ENCODE data around the gene CADM1.

Gene CADM1

GRCh38 chr11:115504276-115505158, at the start of gene CADM1:
Gene CADM1 (minus strand): TSS chr11:115504415.
- peak; percentile 66 for DNase-seq (ENCODE audit: low read depth)

- no peak for DNase-seq (ENCODE audit: low read depth)
Measured at GRCh38 chr11:115552773-115553438, 48.7 kb upstream of the CADM1 start.

GRCh38 chr11:115552151-115552772, 48.0 kb upstream of the CADM1 start:
- no peak for DNase-seq (ENCODE audit: low read depth)

GRCh38 chr11:115550291-115551059, 46.3 kb upstream of the CADM1 start:
- DNase-seq (ENCODE audit: low read depth) = no peak

GRCh38 chr11:115548878-115549528, 44.8 kb upstream of the CADM1 start:
- no peak for DNase-seq (ENCODE audit: low read depth)

GRCh38 chr11:115545581-115546210, 41.5 kb upstream of the CADM1 start:
- no peak for DNase-seq (ENCODE audit: low read depth)

- no peak for DNase-seq (ENCODE audit: low read depth)
Measured at GRCh38 chr11:115544422-115544948, 40.3 kb upstream of the CADM1 start.

GRCh38 chr11:115541518-115541917, 37.3 kb upstream of the CADM1 start:
- DNase-seq (ENCODE audit: low read depth) = no peak

- no peak for DNase-seq (ENCODE audit: low read depth)
Measured at GRCh38 chr11:115539844-115540243, 35.6 kb upstream of the CADM1 start.

- no peak for DNase-seq (ENCODE audit: low read depth)
Measured at GRCh38 chr11:115535781-115536180, 31.6 kb upstream of the CADM1 start.

GRCh38 chr11:115530752-115531151, 26.5 kb upstream of the CADM1 start:
- no peak for DNase-seq (ENCODE audit: low read depth)

- no peak for DNase-seq (ENCODE audit: low read depth)
Measured at GRCh38 chr11:115528225-115528624, 24.0 kb upstream of the CADM1 start.

- no peak for DNase-seq (ENCODE audit: low read depth)
Measured at GRCh38 chr11:115527534-115528125, 23.4 kb upstream of the CADM1 start.

GRCh38 chr11:115525531-115526006, 21.4 kb upstream of the CADM1 start:
- no peak for DNase-seq (ENCODE audit: low read depth)

GRCh38 chr11:115524572-115524971, 20.4 kb upstream of the CADM1 start:
- DNase-seq (ENCODE audit: low read depth) = no peak

- no peak for DNase-seq (ENCODE audit: low read depth)
Measured at GRCh38 chr11:115523727-115524399, 19.6 kb upstream of the CADM1 start.

- no peak for DNase-seq (ENCODE audit: low read depth)
Measured at GRCh38 chr11:115522302-115522701, 18.1 kb upstream of the CADM1 start.

- DNase-seq (ENCODE audit: low read depth) = no peak
Measured at GRCh38 chr11:115521825-115522224, 17.6 kb upstream of the CADM1 start.

- DNase-seq (ENCODE audit: low read depth) = no peak
Measured at GRCh38 chr11:115518983-115519628, 14.9 kb upstream of the CADM1 start.

All from stimulated activated CD8-positive, alpha-beta memory T cell treated with anti-CD3 and anti-CD28 coated beads, Interleukin-7, amount 100 ng/mL, for 24 hours (primary cell).